NOMO-1 treated with dmso at 0.1 percent for 144 hours (cell line): ENCODE data around the gene KDM2B.

ENCODE experiments used
- DNase-seq: peaks from one replicate; lab custom pipeline; 2025; ENCODE audit not compliant: unreplicated experiment; lab: John Stamatoyannopoulos, UW

The KDM2B gene

GRCh38 chr12:121531356-121531750 lies 49.5 kb downstream of the KDM2B start:
- DNase-seq: no peak

- peak; percentile 74 for DNase-seq
These were observed 50.0 kb downstream of the KDM2B start for GRCh38 chr12:121530600-121531355.

GRCh38 chr12:121529184-121529583 lies 51.6 kb downstream of the KDM2B start:
- no peak for DNase-seq

GRCh38 chr12:121525411-121525810 lies 55.4 kb downstream of the KDM2B start:
- DNase-seq: no peak

- DNase-seq: no peak
These were observed 56.5 kb downstream of the KDM2B start for GRCh38 chr12:121524196-121524916.

- no peak for DNase-seq
These were observed 57.1 kb downstream of the KDM2B start for GRCh38 chr12:121523741-121524140.

- no peak for DNase-seq
These were observed 57.9 kb downstream of the KDM2B start for GRCh38 chr12:121522971-121523370.

GRCh38 chr12:121520586-121521086 lies 60.2 kb downstream of the KDM2B start:
- no peak for DNase-seq

GRCh38 chr12:121520119-121520518 lies 60.7 kb downstream of the KDM2B start:
- DNase-seq: no peak

- no peak for DNase-seq
These were observed 61.6 kb downstream of the KDM2B start for GRCh38 chr12:121519227-121519626.

- DNase-seq: no peak
These were observed 62.2 kb downstream of the KDM2B start for GRCh38 chr12:121518656-121519055.

- DNase-seq: no peak
These were observed 64.3 kb downstream of the KDM2B start for GRCh38 chr12:121516437-121517011.

GRCh38 chr12:121515615-121516014 lies 65.2 kb downstream of the KDM2B start:
- no peak for DNase-seq

GRCh38 chr12:121514184-121514742 lies 66.6 kb downstream of the KDM2B start:
- DNase-seq: no peak

- no peak for DNase-seq
These were observed 67.2 kb downstream of the KDM2B start for GRCh38 chr12:121513464-121514183.

- no peak for DNase-seq
These were observed 68.3 kb downstream of the KDM2B start for GRCh38 chr12:121512561-121512960.

- no peak for DNase-seq
These were observed 68.9 kb downstream of the KDM2B start for GRCh38 chr12:121511916-121512315.

- DNase-seq: no peak
These were observed 71.5 kb downstream of the KDM2B start for GRCh38 chr12:121509339-121509738.

GRCh38 chr12:121508533-121508932 lies 72.3 kb downstream of the KDM2B start:
- DNase-seq: no peak

- no peak for DNase-seq
These were observed 72.8 kb downstream of the KDM2B start for GRCh38 chr12:121507984-121508383.

- no peak for DNase-seq
These were observed 73.6 kb downstream of the KDM2B start for GRCh38 chr12:121507245-121507644.
